Measurements from ENCODE around the gene GNB1L. TPM values are rescaled to one million over a fixed set of nuclear protein-coding genes. Genes with fewer than 3 reads are reported as not detected.

GNB1L gene
- total RNA-seq, 4 donors from 2014 or later, result 4.6 to 8.7 (median 6.8) TPM

GRCh38 chr22:19823191-19823901 is 31.3 kb downstream of the GNB1L start:
- intact Hi-C loops (cut with DNase I), result no loop called here
- no peaks in the 10 kb centered on the region for H3K27me3 ChIP-seq
- no peak for DNase-seq (ENCODE audit: extremely low spot score)
- H3K9me3 ChIP-seq, result no peaks in the 10 kb centered on the region
- H3K36me3 ChIP-seq, result peaks cover 0 to 15% (median 6%) of the 10 kb centered on the region in 4 donors
- no peaks in the 10 kb centered on the region for H3K4me1 ChIP-seq
- 82% methylated on average over 9 of the region's 11 CpGs for WGBS
- no peak for TF ChIP-seq CTCF (IDR thresholded peaks at IDR 0.05)
- TF ChIP-seq POLR2AphosphoS5 (IDR thresholded peaks at IDR 0.05), result no peak
- no peak for TF ChIP-seq POLR2A (IDR thresholded peaks at IDR 0.05; ENCODE audit: low read depth)
- no peak for TF ChIP-seq EP300 (IDR thresholded peaks at IDR 0.05)
- no peak overlapping the region for H3K4me3 ChIP-seq
- no peak overlapping the region for H3K27ac ChIP-seq (replicated peaks in 1 of 4)

GRCh38 chr22:19822301-19823117 is 32.2 kb downstream of the GNB1L start:
- no peaks in the 10 kb centered on the region for H3K27me3 ChIP-seq
- no peak for DNase-seq (ENCODE audit: extremely low spot score)
- 95% methylated on average over 15 of the region's 18 CpGs for WGBS
- no peak for TF ChIP-seq EP300 (IDR thresholded peaks at IDR 0.05)
- TF ChIP-seq CTCF (IDR thresholded peaks at IDR 0.05), result no peak
- TF ChIP-seq POLR2A (IDR thresholded peaks at IDR 0.05; ENCODE audit: low read depth), result no peak
- TF ChIP-seq POLR2AphosphoS5 (IDR thresholded peaks at IDR 0.05), result no peak
- intact Hi-C loops (cut with DNase I), result no loop called here
- H3K4me3 ChIP-seq, result no peak overlapping the region
- no peaks in the 10 kb centered on the region for H3K9me3 ChIP-seq
- peaks cover 0 to 15% (median 6%) of the 10 kb centered on the region in 4 donors for H3K36me3 ChIP-seq
- no peak overlapping the region for H3K27ac ChIP-seq (replicated peaks in 1 of 4)
- H3K4me1 ChIP-seq, result no peaks in the 10 kb centered on the region

- no peaks in the 10 kb centered on the region for H3K27me3 ChIP-seq
- H3K4me3 ChIP-seq, result no peak overlapping the region
- no peak for DNase-seq (ENCODE audit: extremely low spot score)
- no peak for TF ChIP-seq CTCF (IDR thresholded peaks at IDR 0.05)
- no peak for TF ChIP-seq EP300 (IDR thresholded peaks at IDR 0.05)
- no peak for TF ChIP-seq POLR2A (IDR thresholded peaks at IDR 0.05; ENCODE audit: low read depth)
- TF ChIP-seq POLR2AphosphoS5 (IDR thresholded peaks at IDR 0.05), result no peak
- no peak overlapping the region for H3K27ac ChIP-seq (replicated peaks in 1 of 4)
- WGBS, result 90% methylated on average over 16 of the region's 20 CpGs
- intact Hi-C loops (cut with DNase I), result no loop called here
- no peaks in the 10 kb centered on the region for H3K9me3 ChIP-seq
- H3K4me1 ChIP-seq, result no peaks in the 10 kb centered on the region
- peaks cover 0 to 15% (median 6%) of the 10 kb centered on the region in 4 donors for H3K36me3 ChIP-seq
Observed at GRCh38 chr22:19821523-19822300, 33.0 kb downstream of the GNB1L start.

GRCh38 chr22:19820880-19821522 is 33.7 kb downstream of the GNB1L start:
- intact Hi-C loops (cut with DNase I), result no loop called here
- no peak for DNase-seq (ENCODE audit: extremely low spot score)
- H3K9me3 ChIP-seq, result no peaks in the 10 kb centered on the region
- no peaks in the 10 kb centered on the region for H3K27me3 ChIP-seq
- TF ChIP-seq CTCF (IDR thresholded peaks at IDR 0.05), result no peak
- TF ChIP-seq POLR2AphosphoS5 (IDR thresholded peaks at IDR 0.05), result no peak
- TF ChIP-seq POLR2A (IDR thresholded peaks at IDR 0.05; ENCODE audit: low read depth), result no peak
- TF ChIP-seq EP300 (IDR thresholded peaks at IDR 0.05), result no peak
- H3K27ac ChIP-seq (replicated peaks in 1 of 4), result no peak overlapping the region
- peaks cover 0 to 15% (median 6%) of the 10 kb centered on the region in 4 donors for H3K36me3 ChIP-seq
- 78% methylated on average over 8 of the region's 18 CpGs for WGBS
- no peaks in the 10 kb centered on the region for H3K4me1 ChIP-seq
- no peak overlapping the region for H3K4me3 ChIP-seq

All from esophagus muscularis mucosa (tissue), 4 donors.